Kidney capillary endothelial cell (primary cell): ENCODE results near the gene ELP1.
"Not testable (repeated sequence)": the region's sequence is repeated elsewhere in the genome, so short reads cannot be mapped to it uniquely, and the experiment has no call there.

Experiments
- DNase-seq: peaks from one replicate; pipeline ENCODE4 v3.0.0-alpha.2; 2018; ENCODE audit warnings: low spot score

ELP1 gene, protein sequence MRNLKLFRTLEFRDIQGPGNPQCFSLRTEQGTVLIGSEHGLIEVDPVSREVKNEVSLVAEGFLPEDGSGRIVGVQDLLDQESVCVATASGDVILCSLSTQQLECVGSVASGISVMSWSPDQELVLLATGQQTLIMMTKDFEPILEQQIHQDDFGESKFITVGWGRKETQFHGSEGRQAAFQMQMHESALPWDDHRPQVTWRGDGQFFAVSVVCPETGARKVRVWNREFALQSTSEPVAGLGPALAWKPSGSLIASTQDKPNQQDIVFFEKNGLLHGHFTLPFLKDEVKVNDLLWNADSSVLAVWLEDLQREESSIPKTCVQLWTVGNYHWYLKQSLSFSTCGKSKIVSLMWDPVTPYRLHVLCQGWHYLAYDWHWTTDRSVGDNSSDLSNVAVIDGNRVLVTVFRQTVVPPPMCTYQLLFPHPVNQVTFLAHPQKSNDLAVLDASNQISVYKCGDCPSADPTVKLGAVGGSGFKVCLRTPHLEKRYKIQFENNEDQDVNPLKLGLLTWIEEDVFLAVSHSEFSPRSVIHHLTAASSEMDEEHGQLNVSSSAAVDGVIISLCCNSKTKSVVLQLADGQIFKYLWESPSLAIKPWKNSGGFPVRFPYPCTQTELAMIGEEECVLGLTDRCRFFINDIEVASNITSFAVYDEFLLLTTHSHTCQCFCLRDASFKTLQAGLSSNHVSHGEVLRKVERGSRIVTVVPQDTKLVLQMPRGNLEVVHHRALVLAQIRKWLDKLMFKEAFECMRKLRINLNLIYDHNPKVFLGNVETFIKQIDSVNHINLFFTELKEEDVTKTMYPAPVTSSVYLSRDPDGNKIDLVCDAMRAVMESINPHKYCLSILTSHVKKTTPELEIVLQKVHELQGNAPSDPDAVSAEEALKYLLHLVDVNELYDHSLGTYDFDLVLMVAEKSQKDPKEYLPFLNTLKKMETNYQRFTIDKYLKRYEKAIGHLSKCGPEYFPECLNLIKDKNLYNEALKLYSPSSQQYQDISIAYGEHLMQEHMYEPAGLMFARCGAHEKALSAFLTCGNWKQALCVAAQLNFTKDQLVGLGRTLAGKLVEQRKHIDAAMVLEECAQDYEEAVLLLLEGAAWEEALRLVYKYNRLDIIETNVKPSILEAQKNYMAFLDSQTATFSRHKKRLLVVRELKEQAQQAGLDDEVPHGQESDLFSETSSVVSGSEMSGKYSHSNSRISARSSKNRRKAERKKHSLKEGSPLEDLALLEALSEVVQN (N-terminal part only)

GRCh38 chr9:108933718-108934322 lies at the start of gene ELP1:
Gene ELP1 (minus strand): TSS chr9:108934124. CDS start chr9:108931146, 2,978 bp downstream.
- DNase-seq: peak; percentile 89

DNA sequence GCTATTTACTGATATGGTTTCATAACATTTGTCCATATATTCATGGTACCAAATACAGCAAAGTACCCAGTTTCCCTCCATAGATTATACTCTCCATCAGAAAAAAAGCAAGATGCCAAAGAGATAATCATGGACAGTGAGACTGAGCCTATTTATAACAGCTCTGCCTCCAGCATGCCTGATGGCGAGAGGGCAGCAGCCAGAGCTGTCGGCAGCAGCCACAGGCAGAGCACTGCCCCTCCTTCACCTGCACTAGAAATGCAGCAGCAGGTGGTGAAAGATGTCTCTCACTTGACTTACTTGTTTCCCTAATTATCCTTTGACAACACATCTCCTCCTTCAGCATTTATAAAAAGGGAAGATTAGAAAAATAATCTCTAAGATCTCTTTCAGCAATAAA lies 47.0 kb upstream of the ELP1 start:
- no peak for DNase-seq

GRCh38 chr9:108978205-108978604 lies 44.3 kb upstream of the ELP1 start:
- DNase-seq: no peak

GRCh38 chr9:108973895-108974294 lies 40.0 kb upstream of the ELP1 start:
- DNase-seq: no peak

DNA sequence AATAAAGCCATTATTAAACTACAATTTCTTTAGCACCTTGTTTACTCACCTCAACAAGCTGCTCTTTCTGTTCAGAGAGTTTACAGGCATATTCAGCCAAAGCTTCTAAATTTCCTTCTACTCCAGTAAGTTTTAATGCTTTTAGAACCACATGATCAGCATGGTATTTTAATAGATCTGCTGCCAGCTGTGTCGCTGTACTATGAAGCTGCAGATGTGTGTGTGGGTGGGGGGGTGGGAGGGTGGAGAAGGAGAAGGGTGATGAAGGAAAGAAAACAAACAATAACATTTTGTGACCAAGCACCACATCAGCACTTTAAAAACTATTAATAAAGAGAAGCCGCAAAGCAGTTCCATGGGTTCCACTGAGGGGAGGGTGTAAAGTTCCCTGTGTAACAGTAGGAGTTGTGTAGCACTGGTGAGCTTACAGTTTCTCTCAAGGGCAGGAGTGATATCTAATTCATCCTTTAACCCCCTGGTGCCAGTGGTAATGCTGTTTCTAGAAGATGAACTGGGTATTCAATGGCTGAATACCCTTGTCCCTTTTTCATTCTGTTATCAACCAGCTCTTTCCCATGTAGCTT lies 38.8 kb upstream of the ELP1 start:
- DNase-seq: no peak

- no peak for DNase-seq
Measured at GRCh38 chr9:108972186-108972585, 38.3 kb upstream of the ELP1 start.

- not testable (repeated sequence) for DNase-seq
Measured at GRCh38 chr9:108971392-108971791, 37.5 kb upstream of the ELP1 start.

GRCh38 chr9:108967916-108968315 lies 34.0 kb upstream of the ELP1 start:
- no peak for DNase-seq

DNA sequence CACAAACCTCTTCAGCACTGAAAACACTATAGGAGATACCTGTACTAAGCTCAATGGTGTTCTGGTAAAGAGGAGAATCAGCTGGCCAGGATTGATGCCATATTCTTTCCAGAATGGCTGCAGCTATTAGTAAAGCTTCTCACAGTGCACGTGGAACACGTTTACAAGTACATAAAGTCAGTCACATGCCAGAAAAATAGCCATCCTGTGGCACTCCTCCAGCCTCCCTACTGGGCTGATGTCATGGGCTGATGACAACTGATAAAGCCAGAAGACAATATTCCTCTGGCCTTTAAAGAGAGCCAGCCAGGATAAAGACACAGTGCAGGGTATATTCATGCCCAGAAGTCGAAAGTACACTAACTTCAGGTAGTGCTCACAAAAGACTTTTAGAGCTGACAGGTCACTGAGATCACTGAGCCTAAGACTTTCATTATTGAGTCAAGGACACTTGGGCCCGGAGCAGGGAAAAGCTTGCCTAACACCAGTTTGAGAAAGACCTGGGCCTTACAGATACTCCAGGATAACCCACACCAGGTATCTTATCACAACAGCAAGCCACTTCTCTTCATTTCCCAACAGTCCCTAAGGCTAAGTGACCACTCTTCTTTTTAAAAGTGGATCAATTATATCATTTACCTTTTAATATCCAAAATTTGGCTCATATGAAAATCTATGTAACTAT lies 29.7 kb upstream of the ELP1 start:
- DNase-seq: no peak

DNA sequence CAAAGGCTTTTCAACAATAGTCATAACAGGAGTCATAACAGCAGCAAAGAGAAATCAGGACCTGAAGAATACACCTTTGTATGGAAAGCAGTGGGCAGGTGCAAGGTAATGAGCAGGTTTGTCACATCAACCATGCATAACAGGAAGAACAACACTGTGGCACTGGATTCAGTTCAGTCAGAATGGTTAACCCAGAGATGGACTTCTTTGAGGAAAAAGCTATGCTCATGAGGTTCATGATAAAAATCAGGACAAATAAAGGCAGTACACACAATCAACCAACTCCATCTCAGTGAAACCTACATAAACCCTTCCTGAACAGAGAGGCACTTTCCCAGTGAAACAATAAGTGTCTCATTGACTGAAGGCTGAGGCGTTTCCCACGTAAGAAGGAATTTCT lies 27.2 kb upstream of the ELP1 start:
- no peak for DNase-seq

- DNase-seq: no peak
Measured at GRCh38 chr9:108960331-108960730, 26.4 kb upstream of the ELP1 start.

DNA sequence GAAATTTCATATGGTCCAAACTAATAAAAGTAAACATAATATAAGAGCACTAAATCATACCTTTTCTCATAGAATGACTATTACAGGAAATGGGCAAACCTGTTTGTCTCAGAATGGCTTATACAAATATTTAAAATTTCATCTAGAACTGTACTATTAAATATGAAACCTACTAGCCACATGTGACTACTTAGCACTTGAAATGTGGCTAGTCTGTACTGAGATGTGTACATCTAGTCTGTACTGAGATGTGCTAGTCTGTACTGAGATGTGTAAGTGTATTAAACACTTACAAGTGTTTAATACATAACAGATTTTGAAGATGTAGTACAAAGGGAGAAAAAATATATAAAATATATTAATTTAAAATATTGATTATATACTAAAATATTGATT lies 22.7 kb upstream of the ELP1 start:
- DNase-seq: no peak

GRCh38 chr9:108956022-108956630 lies 22.2 kb upstream of the ELP1 start:
- DNase-seq: no peak

DNA sequence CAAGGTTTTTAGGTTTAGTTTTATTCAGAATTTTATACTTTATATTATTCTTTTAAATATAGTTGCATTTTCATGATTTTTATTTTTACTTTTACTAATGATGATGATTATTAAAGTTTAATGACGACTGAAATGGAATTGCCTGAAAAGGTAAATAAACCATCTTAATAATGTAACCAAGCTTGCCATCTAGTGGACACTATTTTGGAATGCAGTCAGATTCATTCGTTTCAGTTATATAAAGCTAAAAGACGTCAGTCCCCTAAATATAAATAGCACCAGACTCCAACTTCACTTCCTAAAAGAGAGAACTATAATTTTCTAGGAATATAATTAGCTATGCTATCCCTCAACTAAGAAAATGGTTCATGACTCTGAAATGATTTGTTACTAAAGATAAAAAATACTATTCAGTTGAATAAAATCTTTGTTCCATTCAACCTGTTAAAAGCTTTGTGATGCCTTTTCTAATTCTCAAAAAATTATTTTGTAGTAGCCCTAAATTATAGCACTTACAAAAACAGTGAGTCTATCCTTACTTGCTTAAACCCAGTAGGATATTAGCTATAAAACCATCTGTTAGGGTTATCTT lies 20.2 kb upstream of the ELP1 start:
- peak; percentile 31 for DNase-seq

GRCh38 chr9:108951578-108951977 lies 17.7 kb upstream of the ELP1 start:
- no peak for DNase-seq

GRCh38 chr9:108950168-108950567 lies 16.2 kb upstream of the ELP1 start:
- DNase-seq: peak; percentile 26

GRCh38 chr9:108939975-108940374 lies 6.1 kb upstream of the ELP1 start:
- DNase-seq: no peak

DNA sequence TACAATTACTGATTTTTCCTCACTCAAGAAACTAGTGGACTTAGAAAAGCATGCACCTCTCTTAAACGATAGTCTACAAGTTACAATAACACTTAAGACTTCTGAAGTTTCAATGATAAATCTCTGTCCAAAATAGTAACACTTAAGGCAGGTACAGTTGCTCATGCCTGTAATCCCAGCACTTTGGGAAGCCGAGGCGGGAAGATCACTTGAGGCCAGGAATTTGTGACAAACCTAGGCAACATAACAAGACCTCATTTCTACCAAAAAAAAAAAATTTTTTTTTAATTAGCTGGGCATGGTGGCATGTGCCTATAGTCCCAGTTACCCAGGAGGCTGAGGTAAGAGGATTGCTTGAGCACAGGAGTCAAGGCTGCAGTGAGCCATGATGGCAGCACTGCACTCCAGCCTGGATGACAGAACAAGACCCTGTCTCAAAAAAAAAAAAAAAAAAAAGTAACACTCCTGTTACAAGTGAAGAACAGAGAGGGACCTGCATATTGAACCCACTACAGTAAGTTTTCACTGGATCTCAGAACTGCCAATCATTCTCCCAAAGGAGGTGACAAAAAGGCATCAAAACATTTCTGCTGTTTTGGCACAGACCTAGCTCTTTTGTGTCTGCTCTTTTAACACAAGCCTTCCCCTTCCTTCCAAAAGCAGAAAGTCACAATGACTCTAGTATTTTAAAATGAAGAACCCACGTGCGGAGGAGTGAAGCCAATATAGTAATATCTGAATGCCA lies 3.8 kb upstream of the ELP1 start:
- no peak for DNase-seq

DNA sequence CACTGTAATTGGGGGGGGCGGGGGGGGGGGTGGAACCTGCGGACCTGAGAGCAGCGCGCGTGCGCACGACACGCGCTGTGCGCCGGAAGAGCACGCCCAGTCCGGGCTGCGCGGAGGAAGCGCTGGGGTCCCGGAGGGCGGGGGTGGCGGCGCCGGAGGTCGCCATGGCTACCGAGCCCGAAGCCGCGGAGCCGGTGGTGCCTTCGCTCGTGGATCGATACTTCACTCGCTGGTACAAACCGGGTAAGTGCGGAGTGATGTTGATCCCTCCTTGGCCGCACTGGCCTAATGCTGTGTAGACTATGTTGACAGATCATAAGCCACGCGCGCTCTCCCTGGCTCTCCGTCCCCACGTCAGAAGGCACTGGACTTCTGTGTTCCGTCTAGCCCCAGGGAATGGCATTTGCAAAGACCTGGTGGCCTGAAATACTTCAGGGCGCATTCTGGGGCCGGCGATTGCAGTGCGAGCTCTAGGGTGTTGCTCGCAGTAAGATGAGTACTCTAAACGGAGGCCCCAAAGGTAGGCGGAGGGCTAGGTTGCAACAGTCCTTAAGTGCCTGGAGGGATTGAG lies 484 bp upstream of the ELP1 start, which contains the start of gene ABITRAM:
TSS of gene ABITRAM (plus strand) at position 78 of the 571 bp plus-strand sequence. CDS start at position 165, 87 bp downstream.
- DNase-seq: peak; percentile 71
